ENCODE data around the gene RCSD1.

Gene RCSD1

DNA sequence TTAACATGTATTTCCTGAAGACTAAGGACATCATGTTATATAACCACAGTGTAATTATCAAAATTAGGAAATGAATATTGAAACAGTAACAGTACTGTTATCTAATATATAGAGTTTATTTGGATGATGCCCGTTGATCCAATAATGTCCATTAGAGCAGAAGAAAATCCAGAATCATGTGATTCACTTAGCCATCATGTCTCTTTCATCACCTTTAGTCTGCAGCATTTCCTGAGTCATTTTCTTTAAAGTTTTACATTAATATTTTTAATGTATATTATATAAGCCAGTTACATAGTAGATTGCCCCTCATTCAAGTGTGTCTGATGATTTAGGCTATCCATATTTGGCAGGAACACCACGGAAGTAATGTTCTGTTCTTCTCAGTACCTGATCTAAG, 120.6 kb downstream of the RCSD1 start:
- no peak for DNase-seq

DNA sequence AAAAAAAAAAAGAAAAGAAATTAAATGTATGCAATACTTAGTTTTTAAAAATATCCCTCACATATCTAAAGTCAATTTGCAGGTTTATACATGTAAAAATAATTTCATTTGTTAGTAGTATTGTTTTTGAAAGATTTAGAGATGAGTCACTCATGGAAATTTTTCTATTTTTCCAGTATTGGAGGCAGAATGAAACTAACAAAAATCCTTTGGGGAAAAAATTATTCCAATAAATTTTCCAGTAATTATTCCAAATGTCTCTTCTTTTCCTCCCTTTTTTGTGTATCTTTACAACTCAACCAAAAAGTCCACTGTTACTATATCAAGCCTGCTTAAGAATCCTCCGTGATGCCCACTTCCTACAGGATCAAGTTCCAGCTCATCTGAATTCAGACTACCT, 121.6 kb downstream of the RCSD1 start:
- DNase-seq: no peak

DNA sequence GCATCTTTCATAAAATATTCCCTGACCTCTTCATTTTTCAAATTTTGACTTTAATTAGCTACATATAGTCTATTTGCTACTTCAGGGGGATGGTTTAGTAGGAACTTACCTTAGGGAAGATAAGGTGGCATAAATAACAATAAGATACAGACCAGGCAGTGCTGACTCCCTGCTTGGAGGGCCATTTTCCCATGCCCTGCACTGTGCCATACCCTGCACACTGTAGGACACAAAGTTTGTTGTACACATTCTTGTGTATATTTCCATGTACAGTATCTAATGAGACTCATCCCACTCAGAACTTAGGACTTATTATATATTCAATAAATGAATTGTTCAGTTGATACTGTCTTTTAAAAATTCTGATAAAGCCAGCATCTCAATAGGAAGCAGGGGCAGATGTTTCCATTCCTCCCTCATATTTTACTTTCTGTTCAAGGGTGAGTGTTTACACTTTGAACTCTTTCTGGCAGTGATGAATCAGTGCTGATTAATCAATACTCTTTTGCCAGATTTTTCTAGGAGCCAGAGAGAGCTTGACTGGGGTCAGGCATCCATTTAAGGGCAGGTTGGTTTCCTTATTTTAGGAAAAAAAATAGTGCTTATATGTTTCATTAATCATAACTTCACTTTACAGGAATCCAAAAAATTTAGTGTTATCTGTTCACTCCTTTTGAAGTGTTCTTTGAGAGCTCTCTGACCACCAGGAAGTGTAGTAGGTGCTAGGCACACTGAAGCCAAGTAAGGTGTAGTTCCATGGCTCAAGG, 122.4 kb downstream of the RCSD1 start:
- no peak for DNase-seq

DNA sequence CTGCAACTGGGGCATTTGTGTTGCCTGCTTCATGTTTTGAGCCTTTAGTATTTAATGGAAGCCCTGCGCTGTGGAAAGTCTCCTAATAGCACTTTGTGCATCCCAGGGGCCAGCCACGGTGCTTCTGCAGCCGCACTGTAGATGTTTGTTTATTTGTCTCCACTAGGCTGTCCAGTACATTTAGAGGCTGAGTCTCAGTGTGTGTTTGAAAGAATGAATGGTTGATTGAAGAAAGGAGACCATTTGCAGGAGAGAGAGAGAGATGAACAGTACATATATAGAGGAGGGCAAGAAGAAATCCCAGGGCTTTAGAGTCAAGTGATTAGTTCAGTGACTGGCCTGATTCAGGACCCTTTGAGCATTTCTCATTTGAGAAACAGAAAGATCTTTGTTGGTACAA, 125.6 kb downstream of the RCSD1 start:
- no peak for DNase-seq

Data from hippocampal formation (tissue), 2 donors.